ENCODE measurements around the gene PFDN6.
A peak's percentile ranks its signal among the peaks of the same experiment; 100 is the strongest.
"Not testable (repeated sequence)": the region's sequence is repeated elsewhere in the genome, so short reads cannot be mapped to it uniquely, and the experiment has no call there.

The PFDN6 gene

GRCh38 chr6:33273924-33274902 is 15.2 kb upstream of the PFDN6 start:
- no peak for DNase-seq (ENCODE audit: low read depth in 2 of 2)

- DNase-seq (ENCODE audit: low read depth in 2 of 2): not testable (repeated sequence)
Measured at GRCh38 chr6:33275795-33276580, 13.4 kb upstream of the PFDN6 start.

GRCh38 chr6:33276581-33276863 is 12.9 kb upstream of the PFDN6 start:
- DNase-seq (ENCODE audit: low read depth in 2 of 2): no peak

- DNase-seq (ENCODE audit: low read depth in 2 of 2): peak in 1 of 2 donors; percentile 46
Measured at GRCh38 chr6:33276864-33277662, 12.3 kb upstream of the PFDN6 start, which contains the start of gene B3GALT4. B3GALT4 (plus strand) TSS chr6:33277123; CDS start chr6:33277420, 297 bp downstream.

- DNase-seq (ENCODE audit: low read depth in 2 of 2): no peak
Measured at GRCh38 chr6:33277663-33278391, 11.6 kb upstream of the PFDN6 start.

GRCh38 chr6:33278392-33278741 is 11.0 kb upstream of the PFDN6 start:
- DNase-seq (ENCODE audit: low read depth in 2 of 2): no peak

GRCh38 chr6:33278810-33279209 is 10.6 kb upstream of the PFDN6 start:
- DNase-seq (ENCODE audit: low read depth in 2 of 2): no peak

- no peak for DNase-seq (ENCODE audit: low read depth in 2 of 2)
Measured at GRCh38 chr6:33279257-33279695, 10.1 kb upstream of the PFDN6 start.

- DNase-seq (ENCODE audit: low read depth in 2 of 2): no peak
Measured at GRCh38 chr6:33279971-33280511, 9.4 kb upstream of the PFDN6 start.

- no peak for DNase-seq (ENCODE audit: low read depth in 2 of 2)
Measured at GRCh38 chr6:33280539-33280938, 8.9 kb upstream of the PFDN6 start.

- not testable (repeated sequence) for DNase-seq (ENCODE audit: low read depth in 2 of 2)
Measured at GRCh38 chr6:33285214-33285613, 4.2 kb upstream of the PFDN6 start.

- no peak for DNase-seq (ENCODE audit: low read depth in 2 of 2)
Measured at GRCh38 chr6:33286946-33287914, 2.2 kb upstream of the PFDN6 start.

- DNase-seq (ENCODE audit: low read depth in 2 of 2): no peak
Measured at GRCh38 chr6:33288141-33288920, 1.1 kb upstream of the PFDN6 start.

GRCh38 chr6:33289784-33290315 is 449 bp downstream of the PFDN6 start:
- DNase-seq (ENCODE audit: low read depth in 2 of 2): no peak

- no peak for DNase-seq (ENCODE audit: low read depth in 2 of 2)
Measured at GRCh38 chr6:33290459-33290858, 1.1 kb downstream of the PFDN6 start.

- no peak for DNase-seq (ENCODE audit: low read depth in 2 of 2)
Measured at GRCh38 chr6:33292996-33293682, 3.7 kb downstream of the PFDN6 start.

- no peak for DNase-seq (ENCODE audit: low read depth in 2 of 2)
Measured at GRCh38 chr6:33294086-33294823, 4.9 kb downstream of the PFDN6 start.
